HAP-1 (cell line): ENCODE results near the gene GLRA3.
A peak's percentile ranks its signal among the peaks of the same experiment; 100 is the strongest.

Experiments
- DNase-seq, 2 experiments: peaks; one replicate each; pipeline ENCODE4 v3.0.0-alpha.2; 2016 to 2020; ENCODE audit warnings: low spot score in 2 of 2
- H3K27me3 ChIP-seq: fragments of 250-450 bp; sonication (Bioruptor Pico); 2 replicates; pipeline ENCODE4 v1.5.1; 2020; ENCODE audit warnings: low read depth, mild to moderate bottlenecking, moderate library complexity
- H3K36me3 ChIP-seq: fragments of 250-450 bp; sonication (Bioruptor Pico); replicated peaks from 2 replicates; pipeline ENCODE4 v1.5.1; 2020; ENCODE audit warnings: mild to moderate bottlenecking
- H3K4me1 ChIP-seq: fragments of 250-450 bp; sonication (Bioruptor Pico); 2 replicates; pipeline ENCODE4 v1.5.1; 2020; ENCODE audit warnings: mild to moderate bottlenecking
- H3K4me3 ChIP-seq: fragments of 250-450 bp; sonication (Bioruptor Pico); 2 replicates; pipeline ENCODE4 v1.5.1; 2020; ENCODE audit warnings: mild to moderate bottlenecking, moderate library complexity
- H3K9me3 ChIP-seq: fragments of 250-450 bp; sonication (Bioruptor Pico); 2 replicates; pipeline ENCODE4 v1.5.1; 2020; ENCODE audit warnings: mild to moderate bottlenecking, moderate library complexity
- in situ Hi-C: fragments of 300-500 bp; cut with MboI; formaldehyde crosslinking; loops from 3 replicates; pipeline ENCODE4 v1.14.3; 2020; ENCODE audit warnings: low sequenced_read_pairs, inconsistent platforms, mixed read lengths

The GLRA3 gene

GRCh38 chr4:174604198-174604597 is 224.8 kb downstream of the GLRA3 start:
- no peaks in the 10 kb centered on the region for H3K9me3 ChIP-seq
- in situ Hi-C loops: no loop called here

DNA sequence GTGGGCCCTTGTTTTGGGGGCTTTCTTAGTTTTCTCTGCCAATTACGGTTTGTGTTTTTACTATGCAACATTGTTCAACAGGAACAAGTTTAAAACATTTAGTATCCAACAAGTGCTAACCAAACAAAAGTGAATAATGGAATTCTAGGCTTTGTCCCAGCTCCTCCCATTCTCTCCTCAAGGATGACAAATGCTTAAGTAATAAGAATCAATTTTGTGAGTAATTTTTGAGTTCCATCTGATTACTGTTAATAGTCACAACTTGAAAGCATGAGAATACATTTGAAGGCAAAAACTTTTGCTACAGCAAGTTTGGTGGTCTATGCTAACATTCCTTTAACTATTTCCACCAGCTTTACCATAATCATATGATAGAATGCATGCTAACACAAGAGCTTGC is 228.7 kb downstream of the GLRA3 start:
- Histone ChIP-seq H3K27me3 (no peaks in the 10 kb centered on the region), H3K9me3 (no peaks in the 10 kb centered on the region), H3K36me3 (no peaks in the 10 kb centered on the region), H3K4me3 (no peak overlapping the region), H3K4me1 (peaks cover 9% of the 10 kb centered on the region)
- DNase-seq: no peak
- in situ Hi-C loops: no loop called here

More at GRCh38 chr4:174604198-174604597, 224.8 kb downstream of the GLRA3 start:
- Histone ChIP-seq H3K27me3 (no peaks in the 10 kb centered on the region), H3K4me3 (no peak overlapping the region), H3K4me1 (peaks cover 9% of the 10 kb centered on the region), H3K36me3 (no peaks in the 10 kb centered on the region)
- peak in 1 of 2 experiments; percentile 8 for DNase-seq

GRCh38 chr4:174598800-174599199 is 230.2 kb downstream of the GLRA3 start:
- in situ Hi-C loops: no loop called here
- DNase-seq: no peak
- Histone ChIP-seq H3K4me1 (peaks cover 3% of the 10 kb centered on the region), H3K27me3 (no peaks in the 10 kb centered on the region), H3K4me3 (no peak overlapping the region), H3K9me3 (no peaks in the 10 kb centered on the region), H3K36me3 (no peaks in the 10 kb centered on the region)

DNA sequence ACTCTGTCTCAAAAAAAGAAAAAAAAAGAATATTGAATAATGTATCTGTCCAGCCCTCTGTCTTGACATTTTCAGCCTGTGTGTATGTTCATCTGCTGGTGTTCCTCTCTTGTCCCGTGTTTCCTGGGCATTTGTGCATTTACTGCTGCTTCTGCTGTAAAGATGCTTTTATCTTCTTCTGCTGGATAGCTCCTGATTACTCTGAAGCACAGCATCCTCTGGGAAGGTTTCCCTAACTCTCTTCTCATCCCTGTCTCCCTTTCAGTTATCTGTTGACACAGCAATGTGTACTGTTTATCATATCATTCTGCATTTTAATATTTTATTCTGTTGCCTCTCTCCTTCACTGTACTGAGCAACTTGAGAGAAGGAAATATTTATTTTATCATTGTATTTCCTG is 232.5 kb downstream of the GLRA3 start:
- in situ Hi-C loops: no loop called here
- DNase-seq: no peak
- Histone ChIP-seq H3K36me3 (no peaks in the 10 kb centered on the region), H3K27me3 (no peaks in the 10 kb centered on the region), H3K4me3 (no peak overlapping the region), H3K4me1 (no peaks in the 10 kb centered on the region), H3K9me3 (no peaks in the 10 kb centered on the region)

DNA sequence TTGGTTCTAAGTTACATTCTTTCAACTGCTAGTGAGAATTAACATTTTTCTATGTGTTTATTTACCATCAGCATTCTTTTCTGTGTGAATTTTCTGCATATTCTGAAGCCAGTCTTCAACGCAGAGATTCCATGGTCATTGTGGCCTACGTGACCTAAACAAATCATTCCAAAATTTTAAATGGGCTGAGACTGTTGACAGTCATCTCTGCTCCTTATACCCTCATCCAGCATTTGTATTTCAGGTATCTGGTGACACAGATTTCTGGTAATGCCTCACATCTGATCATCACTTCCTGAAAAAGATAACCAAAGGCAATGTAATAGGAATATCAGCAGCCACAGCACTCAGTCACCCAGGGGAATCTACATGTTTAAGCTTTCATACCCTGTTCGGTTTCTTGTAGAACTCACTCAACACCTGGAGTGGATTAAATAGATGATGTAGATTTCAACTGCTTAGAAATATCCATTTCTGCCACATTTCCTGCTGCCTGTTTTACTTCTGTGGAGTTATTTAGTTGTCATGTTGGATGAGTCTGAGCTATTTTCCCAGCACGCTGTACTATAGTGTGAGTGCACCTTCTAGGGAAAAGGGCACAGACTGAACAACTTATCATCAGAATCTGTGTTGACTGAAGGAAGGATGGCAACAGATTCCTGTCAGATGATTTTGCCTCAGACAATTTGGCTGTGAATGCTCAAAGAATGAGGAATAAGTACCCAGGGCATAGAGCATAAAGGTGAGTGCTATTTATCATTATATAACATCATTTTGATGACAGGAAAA is 233.7 kb downstream of the GLRA3 start:
- Histone ChIP-seq H3K36me3 (no peaks in the 10 kb centered on the region), H3K9me3 (no peaks in the 10 kb centered on the region), H3K4me1 (peaks cover 7% of the 10 kb centered on the region), H3K27me3 (no peaks in the 10 kb centered on the region), H3K4me3 (no peak overlapping the region)
- DNase-seq: no peak
- in situ Hi-C loops: no loop called here

DNA sequence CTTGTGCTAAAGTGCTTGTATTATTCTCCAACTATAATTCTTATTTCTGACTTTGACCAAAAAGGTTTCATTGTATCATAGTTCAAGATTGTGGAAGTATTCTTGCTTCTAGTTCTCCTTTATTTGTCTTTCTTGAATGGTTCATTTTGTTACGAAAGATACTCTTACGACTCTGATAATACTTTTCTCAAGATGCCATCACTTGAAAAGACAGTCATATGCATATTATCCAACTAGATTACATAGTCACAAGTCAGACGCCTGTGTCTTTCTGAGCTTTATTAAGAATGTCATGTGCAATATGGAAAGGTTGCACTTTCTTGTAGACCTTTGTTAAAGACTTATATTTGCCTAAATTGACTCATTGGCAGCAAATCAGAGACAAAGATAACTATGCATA is 235.3 kb downstream of the GLRA3 start:
- Histone ChIP-seq H3K4me3 (no peak overlapping the region), H3K27me3 (no peaks in the 10 kb centered on the region), H3K4me1 (peaks cover 13% of the 10 kb centered on the region), H3K36me3 (no peaks in the 10 kb centered on the region), H3K9me3 (no peaks in the 10 kb centered on the region)
- in situ Hi-C loops: no loop called here
- no peak for DNase-seq

GRCh38 chr4:174592985-174593335 is 236.1 kb downstream of the GLRA3 start:
- Histone ChIP-seq H3K9me3 (no peaks in the 10 kb centered on the region), H3K4me3 (no peak overlapping the region), H3K27me3 (no peaks in the 10 kb centered on the region), H3K4me1 (peaks cover 13% of the 10 kb centered on the region), H3K36me3 (no peaks in the 10 kb centered on the region)
- in situ Hi-C loops: no loop called here
- DNase-seq: no peak

DNA sequence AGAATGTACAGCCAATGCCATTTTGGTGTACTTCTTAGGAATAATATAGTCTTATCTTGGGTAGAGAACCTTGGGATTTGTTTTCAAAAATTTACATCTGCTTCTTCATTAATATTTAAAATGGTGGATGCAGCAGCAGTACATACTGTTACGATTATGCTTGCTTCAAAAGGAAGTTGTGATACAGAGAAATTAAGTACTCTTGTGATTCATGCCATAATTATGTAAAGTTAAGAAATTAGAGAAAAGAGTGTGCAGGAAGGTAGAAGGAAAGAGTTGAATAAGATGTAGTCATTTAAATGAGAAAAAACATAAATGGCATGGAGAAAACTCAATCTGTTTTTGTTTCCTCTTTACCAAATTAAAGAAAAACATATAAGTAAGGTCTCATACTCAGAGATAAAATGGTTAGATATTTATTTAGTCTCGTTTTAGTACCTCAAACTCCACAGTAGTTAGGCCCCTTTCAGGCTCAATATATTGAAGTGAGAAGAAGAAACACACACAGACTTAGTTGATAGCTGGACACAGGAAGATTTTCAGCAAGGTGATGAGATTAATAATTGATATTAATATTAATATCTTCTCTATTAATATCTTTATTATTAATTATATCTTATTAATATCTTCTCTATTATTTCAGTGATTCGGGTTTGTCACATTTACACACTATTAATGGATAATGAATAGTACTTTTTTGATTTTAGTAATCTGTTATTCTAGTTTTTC is 236.6 kb downstream of the GLRA3 start:
- no peaks in the 10 kb centered on the region for H3K9me3 ChIP-seq
- peaks cover 13% of the 10 kb centered on the region for H3K4me1 ChIP-seq
- in situ Hi-C loops: no loop called here
- no peaks in the 10 kb centered on the region for H3K36me3 ChIP-seq
- no peak for DNase-seq
- no peaks in the 10 kb centered on the region for H3K27me3 ChIP-seq
- H3K4me3 ChIP-seq: no peak overlapping the region

- in situ Hi-C loops: no loop called here
- no peaks in the 10 kb centered on the region for H3K36me3 ChIP-seq
- no peak for DNase-seq
- no peaks in the 10 kb centered on the region for H3K9me3 ChIP-seq
- H3K4me3 ChIP-seq: no peak overlapping the region
- H3K27me3 ChIP-seq: no peaks in the 10 kb centered on the region
- peaks cover 13% of the 10 kb centered on the region for H3K4me1 ChIP-seq
Observed at GRCh38 chr4:174591243-174592021, 237.6 kb downstream of the GLRA3 start.

- no peaks in the 10 kb centered on the region for H3K27me3 ChIP-seq
- in situ Hi-C loops: no loop called here
- no peaks in the 10 kb centered on the region for H3K36me3 ChIP-seq
- no peak overlapping the region for H3K4me3 ChIP-seq
- peaks cover 13% of the 10 kb centered on the region for H3K4me1 ChIP-seq
- H3K9me3 ChIP-seq: no peaks in the 10 kb centered on the region
- DNase-seq: peak in 1 of 2 experiments; percentile 80
Observed at GRCh38 chr4:174590336-174590735, 238.7 kb downstream of the GLRA3 start.
